ENCODE results near the gene DDX4. TPM values are rescaled to one million over a fixed set of nuclear protein-coding genes. Genes with fewer than 3 reads are reported as not detected.

The DDX4 gene
- total and polyA plus RNA-seq, 2 donors: 0.57 TPM

GRCh38 chr5:55851675-55851979 is 113.8 kb downstream of the DDX4 start:
- Histone ChIP-seq H3K9me3 (ENCODE audit: control insufficient read depth in 2 of 2, insufficient read depth in 1 of 2, low read length in 1 of 2) (no peaks in the 10 kb centered on the region), H3K4me1 (ENCODE audit: control insufficient read depth in 2 of 2, insufficient read depth in 2 of 2, low read length in 2 of 2) (peaks cover 6 to 11% of the 10 kb centered on the region in 2 donors), H3K27ac (ENCODE audit: low read depth in 1 of 2, low read length in 1 of 2) (peak overlapping the region in 1 of 2 donors; percentile 36), H3K4me3 (ENCODE audit: low read length in 2 of 2) (no peak overlapping the region), H3K36me3 (ENCODE audit: control insufficient read depth in 2 of 2, insufficient read depth in 2 of 2, low read length in 1 of 2) (no peaks in the 10 kb centered on the region), H3K27me3 (ENCODE audit: control insufficient read depth in 2 of 2, insufficient read depth in 1 of 2, low read length in 1 of 2) (no peaks in the 10 kb centered on the region)
- no peak for DNase-seq (ENCODE audit: low read depth in 6 of 9, low spot score in 9 of 9)
- over 99% methylated on average over 2 of the region's 2 CpGs for WGBS

GRCh38 chr5:55852503-55852902 is 114.6 kb downstream of the DDX4 start:
- H3K4me1 ChIP-seq (ENCODE audit: control insufficient read depth in 2 of 2, insufficient read depth in 2 of 2, low read length in 2 of 2): peaks cover 6 to 15% of the 10 kb centered on the region in 2 donors
- H3K4me3 ChIP-seq (ENCODE audit: low read length in 2 of 2): no peak overlapping the region
- no peak overlapping the region for H3K27ac ChIP-seq (ENCODE audit: low read depth in 1 of 2, low read length in 1 of 2)
- no peaks in the 10 kb centered on the region for H3K9me3 ChIP-seq (ENCODE audit: control insufficient read depth in 2 of 2, insufficient read depth in 1 of 2, low read length in 1 of 2)
- WGBS: 66% methylated on average over 3 of the region's 3 CpGs
- no peaks in the 10 kb centered on the region for H3K36me3 ChIP-seq (ENCODE audit: control insufficient read depth in 2 of 2, insufficient read depth in 2 of 2, low read length in 1 of 2)
- no peak for DNase-seq (ENCODE audit: low read depth in 6 of 9, low spot score in 9 of 9)
- no peaks in the 10 kb centered on the region for H3K27me3 ChIP-seq (ENCODE audit: control insufficient read depth in 2 of 2, insufficient read depth in 1 of 2, low read length in 1 of 2)

- WGBS: 85% methylated on average over 3 of the region's 3 CpGs
- H3K27ac ChIP-seq (ENCODE audit: low read depth in 1 of 2, low read length in 1 of 2): peak overlapping the region in 1 of 2 donors; percentile 33
- H3K27me3 ChIP-seq (ENCODE audit: control insufficient read depth in 2 of 2, insufficient read depth in 1 of 2, low read length in 1 of 2): no peaks in the 10 kb centered on the region
- peak in 1 of 9 donors; percentile 12 for DNase-seq (ENCODE audit: low read depth in 6 of 9, low spot score in 9 of 9)
- peaks cover 6 to 15% of the 10 kb centered on the region in 2 donors for H3K4me1 ChIP-seq (ENCODE audit: control insufficient read depth in 2 of 2, insufficient read depth in 2 of 2, low read length in 2 of 2)
- no peaks in the 10 kb centered on the region for H3K9me3 ChIP-seq (ENCODE audit: control insufficient read depth in 2 of 2, insufficient read depth in 1 of 2, low read length in 1 of 2)
- H3K36me3 ChIP-seq (ENCODE audit: control insufficient read depth in 2 of 2, insufficient read depth in 2 of 2, low read length in 1 of 2): no peaks in the 10 kb centered on the region
- H3K4me3 ChIP-seq (ENCODE audit: low read length in 2 of 2): no peak overlapping the region
These were observed 115.3 kb downstream of the DDX4 start for GRCh38 chr5:55853041-55853670.

GRCh38 chr5:55853818-55854217 is 116.0 kb downstream of the DDX4 start:
- no peak overlapping the region for H3K4me3 ChIP-seq (ENCODE audit: low read length in 2 of 2)
- H3K27me3 ChIP-seq (ENCODE audit: control insufficient read depth in 2 of 2, insufficient read depth in 1 of 2, low read length in 1 of 2): no peaks in the 10 kb centered on the region

GRCh38 chr5:55855509-55855908 is 117.6 kb downstream of the DDX4 start:
- peak in 5 of 9 donors; percentile 10 to 56 (median 15) for DNase-seq (ENCODE audit: low read depth in 6 of 9, low spot score in 9 of 9)
- WGBS: 66% methylated on average over 5 of the region's 5 CpGs

More at GRCh38 chr5:55853818-55854217, 116.0 kb downstream of the DDX4 start:
- 87% methylated on average over 3 of the region's 3 CpGs for WGBS
- H3K36me3 ChIP-seq (ENCODE audit: control insufficient read depth in 2 of 2, insufficient read depth in 2 of 2, low read length in 1 of 2): no peaks in the 10 kb centered on the region
- peak overlapping the region in 1 of 2 donors; percentile 13 for H3K27ac ChIP-seq (ENCODE audit: low read depth in 1 of 2, low read length in 1 of 2)
- DNase-seq (ENCODE audit: low read depth in 6 of 9, low spot score in 9 of 9): no peak
- no peaks in the 10 kb centered on the region for H3K9me3 ChIP-seq (ENCODE audit: control insufficient read depth in 2 of 2, insufficient read depth in 1 of 2, low read length in 1 of 2)
- peaks cover 6 to 15% of the 10 kb centered on the region in 2 donors for H3K4me1 ChIP-seq (ENCODE audit: control insufficient read depth in 2 of 2, insufficient read depth in 2 of 2, low read length in 2 of 2)

GRCh38 chr5:55856516-55857246 is 118.8 kb downstream of the DDX4 start:
- Histone ChIP-seq H3K4me1 (ENCODE audit: control insufficient read depth in 2 of 2, insufficient read depth in 2 of 2, low read length in 2 of 2) (peaks cover 6 to 15% of the 10 kb centered on the region in 2 donors), H3K9me3 (ENCODE audit: control insufficient read depth in 2 of 2, insufficient read depth in 1 of 2, low read length in 1 of 2) (no peaks in the 10 kb centered on the region), H3K27ac (ENCODE audit: low read depth in 1 of 2, low read length in 1 of 2) (no peak overlapping the region), H3K27me3 (ENCODE audit: control insufficient read depth in 2 of 2, insufficient read depth in 1 of 2, low read length in 1 of 2) (no peaks in the 10 kb centered on the region), H3K4me3 (ENCODE audit: low read length in 2 of 2) (no peak overlapping the region), H3K36me3 (ENCODE audit: control insufficient read depth in 2 of 2, insufficient read depth in 2 of 2, low read length in 1 of 2) (no peaks in the 10 kb centered on the region)
- WGBS: 24% methylated on average over 5 of the region's 5 CpGs
- DNase-seq (ENCODE audit: low read depth in 6 of 9, low spot score in 9 of 9): peak in 2 of 9 donors; percentile 12 to 40

More at GRCh38 chr5:55855509-55855908, 117.6 kb downstream of the DDX4 start:
- H3K4me3 ChIP-seq (ENCODE audit: low read length in 2 of 2): no peak overlapping the region
- no peaks in the 10 kb centered on the region for H3K36me3 ChIP-seq (ENCODE audit: control insufficient read depth in 2 of 2, insufficient read depth in 2 of 2, low read length in 1 of 2)
- H3K27ac ChIP-seq (ENCODE audit: low read depth in 1 of 2, low read length in 1 of 2): no peak overlapping the region
- peaks cover 6 to 15% of the 10 kb centered on the region in 2 donors for H3K4me1 ChIP-seq (ENCODE audit: control insufficient read depth in 2 of 2, insufficient read depth in 2 of 2, low read length in 2 of 2)
- H3K27me3 ChIP-seq (ENCODE audit: control insufficient read depth in 2 of 2, insufficient read depth in 1 of 2, low read length in 1 of 2): no peaks in the 10 kb centered on the region
- H3K9me3 ChIP-seq (ENCODE audit: control insufficient read depth in 2 of 2, insufficient read depth in 1 of 2, low read length in 1 of 2): no peaks in the 10 kb centered on the region

- Histone ChIP-seq H3K27me3 (ENCODE audit: control insufficient read depth in 2 of 2, insufficient read depth in 1 of 2, low read length in 1 of 2) (no peaks in the 10 kb centered on the region), H3K4me1 (ENCODE audit: control insufficient read depth in 2 of 2, insufficient read depth in 2 of 2, low read length in 2 of 2) (peaks cover 6 to 15% of the 10 kb centered on the region in 2 donors), H3K27ac (ENCODE audit: low read depth in 1 of 2, low read length in 1 of 2) (no peak overlapping the region), H3K36me3 (ENCODE audit: control insufficient read depth in 2 of 2, insufficient read depth in 2 of 2, low read length in 1 of 2) (no peaks in the 10 kb centered on the region), H3K9me3 (ENCODE audit: control insufficient read depth in 2 of 2, insufficient read depth in 1 of 2, low read length in 1 of 2) (no peaks in the 10 kb centered on the region), H3K4me3 (ENCODE audit: low read length in 2 of 2) (no peak overlapping the region)
- 96% methylated on average over 4 of the region's 4 CpGs for WGBS
- no peak for DNase-seq (ENCODE audit: low read depth in 6 of 9, low spot score in 9 of 9)
These were observed 119.4 kb downstream of the DDX4 start for GRCh38 chr5:55857247-55857640.

GRCh38 chr5:55858104-55858503 is 120.2 kb downstream of the DDX4 start:
- Histone ChIP-seq H3K27ac (ENCODE audit: low read depth in 1 of 2, low read length in 1 of 2) (no peak overlapping the region), H3K27me3 (ENCODE audit: control insufficient read depth in 2 of 2, insufficient read depth in 1 of 2, low read length in 1 of 2) (no peaks in the 10 kb centered on the region), H3K9me3 (ENCODE audit: control insufficient read depth in 2 of 2, insufficient read depth in 1 of 2, low read length in 1 of 2) (no peaks in the 10 kb centered on the region), H3K4me1 (ENCODE audit: control insufficient read depth in 2 of 2, insufficient read depth in 2 of 2, low read length in 2 of 2) (peaks cover 6 to 15% of the 10 kb centered on the region in 2 donors), H3K36me3 (ENCODE audit: control insufficient read depth in 2 of 2, insufficient read depth in 2 of 2, low read length in 1 of 2) (no peaks in the 10 kb centered on the region), H3K4me3 (ENCODE audit: low read length in 2 of 2) (no peak overlapping the region)
- DNase-seq (ENCODE audit: low read depth in 6 of 9, low spot score in 9 of 9): no peak
- 95% methylated on average over 2 of the region's 2 CpGs for WGBS

GRCh38 chr5:55860288-55860687 is 122.4 kb downstream of the DDX4 start:
- 96% methylated on average over 3 of the region's 3 CpGs for WGBS
- Histone ChIP-seq H3K9me3 (ENCODE audit: control insufficient read depth in 2 of 2, insufficient read depth in 1 of 2, low read length in 1 of 2) (no peaks in the 10 kb centered on the region), H3K27me3 (ENCODE audit: control insufficient read depth in 2 of 2, insufficient read depth in 1 of 2, low read length in 1 of 2) (no peaks in the 10 kb centered on the region), H3K4me1 (ENCODE audit: control insufficient read depth in 2 of 2, insufficient read depth in 2 of 2, low read length in 2 of 2) (peaks cover 6 to 14% of the 10 kb centered on the region in 2 donors), H3K36me3 (ENCODE audit: control insufficient read depth in 2 of 2, insufficient read depth in 2 of 2, low read length in 1 of 2) (no peaks in the 10 kb centered on the region), H3K4me3 (ENCODE audit: low read length in 2 of 2) (no peak overlapping the region), H3K27ac (ENCODE audit: low read depth in 1 of 2, low read length in 1 of 2) (no peak overlapping the region)
- DNase-seq (ENCODE audit: low read depth in 6 of 9, low spot score in 9 of 9): no peak
